IMR-90 (cell line): Measurements from ENCODE around the gene SHISA6. TPM values are rescaled to one million over a fixed set of nuclear protein-coding genes. Genes with fewer than 3 reads are reported as not detected.

Source experiments
- ATAC-seq: fragments of 200-7000 bp; cut with Tn5 transposase; 2 replicates; pipeline ENCODE4 v1.9.1; 2020; ENCODE audit warnings: low read depth, mild to moderate bottlenecking, moderate library complexity
- BruUV-seq: library from RNA; stranded (reverse); fragments of 400-500 nt; replicated peaks from 2 replicates; lab custom pipeline; 2021; lab: Mats Ljungman, UMichigan
- CTCF ChIA-PET: fragments of 300-600 bp; formaldehyde crosslinking; extraction: SDS; loops from one replicate; lab custom pipeline; 2021; ENCODE audit warnings: antibody characterized with exemption; lab: Yijun Ruan, JAX
- POLR2A ChIA-PET: fragments of 300-600 bp; sonication (Branson Sonifier 250); formaldehyde crosslinking; loops from one replicate; lab custom pipeline; 2022; ENCODE audit warnings: antibody characterized with exemption; ENCODE audit not compliant: unreplicated experiment; lab: Charles Lee
- DNase-seq: peaks from one replicate; pipeline ENCODE4 v3.0.0; 2013
- H2AFZ ChIP-seq: replicated peaks from 2 replicates; pipeline ENCODE3; 2013; ENCODE audit warnings: low read length, mild to moderate bottlenecking; ENCODE audit not compliant: poor library complexity
- H2AK5ac ChIP-seq: 2 replicates; pipeline ENCODE4 v1.6.1; 2013; ENCODE audit warnings: low read depth, low read length, inconsistent platforms
- H2AK9ac ChIP-seq: replicated peaks from 2 replicates; pipeline ENCODE3; 2013; ENCODE audit warnings: mild to moderate bottlenecking, low read depth, low read length, moderate library complexity; ENCODE audit not compliant: poor library complexity
- H2BK120ac ChIP-seq: 2 replicates; pipeline ENCODE4 v1.6.1; 2013; ENCODE audit warnings: low read depth, low read length, inconsistent platforms
- H2BK15ac ChIP-seq: 3 replicates; pipeline ENCODE4 v1.6.1; 2013; ENCODE audit warnings: low read depth, low read length, inconsistent platforms
- H2BK20ac ChIP-seq: 2 replicates; pipeline ENCODE4 v1.6.1; 2013; ENCODE audit warnings: low read depth, mild to moderate bottlenecking, inconsistent platforms, low read length, moderate library complexity
- H2BK5ac ChIP-seq: 2 replicates; pipeline ENCODE4 v1.6.1; 2013; ENCODE audit warnings: mild to moderate bottlenecking, low read depth, low read length, inconsistent platforms; ENCODE audit not compliant: poor library complexity, severe bottlenecking
- H3K14ac ChIP-seq: replicated peaks from 2 replicates; pipeline ENCODE4 v1.6.1; 2013; ENCODE audit warnings: low read depth, low read length, inconsistent platforms
- H3K18ac ChIP-seq: 2 replicates; pipeline ENCODE4 v1.6.1; 2013; ENCODE audit warnings: low read depth, low read length, control low read depth
- H3K23ac ChIP-seq: 2 replicates; pipeline ENCODE4 v1.6.1; 2013; ENCODE audit warnings: low read depth, low read length, inconsistent platforms
- H3K27ac ChIP-seq: 2 replicates; pipeline ENCODE4 v1.5.1; 2013; ENCODE audit warnings: mild to moderate bottlenecking, control low read depth, low read length; ENCODE audit not compliant: insufficient read depth
- H3K27me3 ChIP-seq: 2 replicates; pipeline ENCODE4 v1.6.1; 2013; ENCODE audit warnings: low read length; ENCODE audit not compliant: control insufficient read depth, insufficient read depth
- H3K36me3 ChIP-seq: 2 replicates; pipeline ENCODE4 v1.6.1; 2013; ENCODE audit warnings: low read length, mixed read lengths; ENCODE audit not compliant: control insufficient read depth, insufficient read depth
- H3K4ac ChIP-seq: 2 replicates; pipeline ENCODE4 v1.6.1; 2013; ENCODE audit warnings: low read depth, low read length, inconsistent platforms
- H3K4me1 ChIP-seq: 2 replicates; pipeline ENCODE4 v1.6.1; 2013; ENCODE audit warnings: low read length, mixed read lengths; ENCODE audit not compliant: control insufficient read depth, insufficient read depth
- H3K4me2 ChIP-seq: 2 replicates; pipeline ENCODE4 v1.6.1; 2013; ENCODE audit warnings: low read depth, mild to moderate bottlenecking, control low read depth, low read length, moderate library complexity
- H3K4me3 ChIP-seq: 2 replicates; pipeline ENCODE4 v1.5.1; 2013; ENCODE audit warnings: low read depth, mild to moderate bottlenecking, control low read depth, low read length, moderate library complexity; ENCODE audit not compliant: insufficient read depth
- H3K56ac ChIP-seq: 2 replicates; pipeline ENCODE4 v1.6.1; 2013; ENCODE audit warnings: low read length, inconsistent platforms; ENCODE audit not compliant: insufficient read depth; ENCODE audit errors: extremely low read depth
- H3K79me1 ChIP-seq, 2 experiments: 2 replicates each; pipeline ENCODE4 v1.6.1; 2013; ENCODE audit warnings: low read length in 2 of 2, inconsistent platforms in 1 of 2, low read depth in 1 of 2
- H3K9ac ChIP-seq: 2 replicates; pipeline ENCODE4 v1.6.1; 2013; ENCODE audit warnings: low read depth, low read length, control low read depth
- H3K9me1 ChIP-seq: 2 replicates; pipeline ENCODE4 v1.6.1; 2013; ENCODE audit warnings: low read length, inconsistent platforms; ENCODE audit not compliant: insufficient read depth
- H3K9me3 ChIP-seq: 2 replicates; pipeline ENCODE4 v1.6.1; 2013; ENCODE audit warnings: low read length; ENCODE audit not compliant: control insufficient read depth, insufficient read depth
- H4K20me1 ChIP-seq: 2 replicates; pipeline ENCODE4 v1.6.1; 2013; ENCODE audit warnings: low read length, inconsistent platforms; ENCODE audit not compliant: insufficient read depth
- H4K5ac ChIP-seq: 2 replicates; pipeline ENCODE4 v1.6.1; 2013; ENCODE audit warnings: mild to moderate bottlenecking, low read depth, low read length, control low read depth
- H4K8ac ChIP-seq, 2 experiments: 2 replicates each; pipeline ENCODE4 v1.6.1; 2013; ENCODE audit warnings: low read depth in 2 of 2, low read length in 2 of 2, control low read depth in 1 of 2, inconsistent platforms in 1 of 2
- H4K91ac ChIP-seq: 2 replicates; pipeline ENCODE4 v1.6.1; 2013; ENCODE audit warnings: low read depth, low read length, inconsistent platforms; ENCODE audit not compliant: insufficient read depth
- CEBPB ChIP-seq: IDR thresholded peaks from 2 replicates; pipeline ENCODE4 v1.6.1; 2012; ENCODE audit warnings: low read depth, low read length, improper control_type of control experiment
- CHD1 ChIP-seq: IDR thresholded peaks from 2 replicates; pipeline ENCODE4 v1.6.1; 2012; ENCODE audit warnings: low read depth, low read length, improper control_type of control experiment
- ELK1 ChIP-seq: fragments of 150-350 bp; IDR thresholded peaks from 2 replicates; pipeline ENCODE4 v1.6.1; 2016; ENCODE audit warnings: low read depth, mild to moderate bottlenecking, low read length, moderate library complexity, borderline replicate concordance
- MAFK ChIP-seq: IDR thresholded peaks from 2 replicates; pipeline ENCODE4 v1.6.1; 2012; ENCODE audit warnings: low read depth, low read length, improper control_type of control experiment
- MAZ ChIP-seq: IDR thresholded peaks from 2 replicates; pipeline ENCODE4 v1.6.1; 2012; ENCODE audit warnings: low read depth, mild to moderate bottlenecking, low read length, improper control_type of control experiment, moderate library complexity, borderline replicate concordance
- MXI1 ChIP-seq: IDR thresholded peaks from 2 replicates; pipeline ENCODE4 v1.6.1; 2012; ENCODE audit warnings: low read depth, mild to moderate bottlenecking, low read length, moderate library complexity, borderline replicate concordance
- NFE2L2 ChIP-seq: fragments of 150-350 bp; IDR thresholded peaks from 2 replicates; pipeline ENCODE4 v1.6.1; 2016; ENCODE audit warnings: low read depth, mild to moderate bottlenecking, low read length
- RCOR1 ChIP-seq: IDR thresholded peaks from 2 replicates; pipeline ENCODE4 v1.6.1; 2012; ENCODE audit warnings: mild to moderate bottlenecking, low read length, improper control_type of control experiment; ENCODE audit not compliant: insufficient replicate concordance
- RFX5 ChIP-seq: IDR thresholded peaks from 2 replicates; pipeline ENCODE4 v1.8.0; 2012; ENCODE audit warnings: low read depth, mild to moderate bottlenecking, low read length, moderate library complexity
- SMC3 ChIP-seq: fragments of 150-350 bp; IDR thresholded peaks from 2 replicates; pipeline ENCODE4 v1.6.1; 2016; ENCODE audit warnings: low read depth, mild to moderate bottlenecking, antibody characterized with exemption, low read length, moderate library complexity
- WGBS, 2 experiments: methylation state at CpG; one replicate each; pipeline versions ENCODE4 v1.1.5 to v1.1.7; 2013; ENCODE audit warnings: missing lambda C conversion rate in 2 of 2; ENCODE audit not compliant: insufficient read length in 1 of 2; ENCODE audit errors: extremely low coverage in 2 of 2; 5-methylcytosine and 5-hydroxymethylcytosine counted together
- dilution Hi-C: fragments of 300-500 bp; cut with HindIII; formaldehyde crosslinking; loops from one replicate; pipeline ENCODE4 v1.14.3; 2018; ENCODE audit warnings: low sequenced_read_pairs; ENCODE audit not compliant: unreplicated experiment
- in situ Hi-C: fragments of 300-500 bp; cut with MboI; formaldehyde crosslinking; loops from 3 replicates; pipeline ENCODE4 v1.14.3; 2019; ENCODE audit warnings: low sequenced_read_pairs, inconsistent platforms, mixed read lengths
- intact Hi-C: fragments of 100-400 bp; cut with micrococcal nuclease; formaldehyde crosslinking; loops from 2 replicates; pipeline ENCODE4 v1.10.0; 2022
- polyA plus RNA-seq, 3 experiments: library from polyadenylated mRNA; depleted of rRNA; stranded (reverse); fragments of >200 nt; gene quantifications; 2 replicates each; pipeline ENCODE4 v1.2.3, GENCODE V29; 2012; ENCODE audit warnings: low replicate concordance in 1 of 3
- total RNA-seq: library from RNA; depleted of rRNA; stranded (reverse); fragments of >200 nt; gene quantifications from 2 replicates; pipeline ENCODE4 v1.2.3, GENCODE V29; 2012
- TF ChIP-seq, protein P1 (sequence below): fragments of 150-350 bp; IDR thresholded peaks from 2 replicates; pipeline ENCODE4 v1.6.1; 2017; ENCODE audit warnings: mild to moderate bottlenecking, antibody characterized with exemption, low read length, low read depth

Gene SHISA6
- total and polyA plus RNA-seq, 2 of the 4 experiments (the other 2 are of a cell fraction): not detected

- in situ Hi-C loops: no loop called here
- no CpG with 5 or more reads among the region's 6 CpGs for WGBS, 2 experiments
- no peaks in the 10 kb centered on the region for H3K4me1 ChIP-seq
- dilution Hi-C loops: no loop called here
- no peak overlapping the region for H2AK5ac ChIP-seq
- H3K36me3 ChIP-seq: no peaks in the 10 kb centered on the region
- DNase-seq: no peak
- TF ChIP-seq CEBPB (no peak), NFE2L2 (no peak), RCOR1 (no peak), ELK1 (no peak), MAFK (no peak), RFX5 (no peak), MAZ (no peak), MXI1 (no peak), CHD1 (no peak), SMC3 (no peak)
- TF ChIP-seq, protein P1, sequence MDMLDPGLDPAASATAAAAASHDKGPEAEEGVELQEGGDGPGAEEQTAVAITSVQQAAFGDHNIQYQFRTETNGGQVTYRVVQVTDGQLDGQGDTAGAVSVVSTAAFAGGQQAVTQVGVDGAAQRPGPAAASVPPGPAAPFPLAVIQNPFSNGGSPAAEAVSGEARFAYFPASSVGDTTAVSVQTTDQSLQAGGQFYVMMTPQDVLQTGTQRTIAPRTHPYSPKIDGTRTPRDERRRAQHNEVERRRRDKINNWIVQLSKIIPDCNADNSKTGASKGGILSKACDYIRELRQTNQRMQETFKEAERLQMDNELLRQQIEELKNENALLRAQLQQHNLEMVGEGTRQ: no peak
- H3K9me3 ChIP-seq: peaks cover 23% of the 10 kb centered on the region
- no peaks in the 10 kb centered on the region for H3K9me1 ChIP-seq
- no TSS peak for BruUV-seq
- H2BK15ac ChIP-seq: no peak overlapping the region
- no peak overlapping the region for H3K14ac ChIP-seq
- no peak overlapping the region for H3K18ac ChIP-seq
- no peak overlapping the region for H3K4me3 ChIP-seq
- no peaks in the 10 kb centered on the region for H3K79me1 ChIP-seq
- H3K27me3 ChIP-seq: no peaks in the 10 kb centered on the region
- H2BK20ac ChIP-seq: no peak overlapping the region
- H3K56ac ChIP-seq: no peak overlapping the region
- no peak overlapping the region for H2AK9ac ChIP-seq
- H4K8ac ChIP-seq: no peak overlapping the region
- H2BK5ac ChIP-seq: no peak overlapping the region
- no peak overlapping the region for H3K23ac ChIP-seq
- H2AFZ ChIP-seq: no peak overlapping the region
- ChIA-PET POLR2A (no interaction called here), CTCF (no interaction called here)
- no peaks in the 10 kb centered on the region for H4K20me1 ChIP-seq
- ATAC-seq: no peak
- no peak overlapping the region for H3K9ac ChIP-seq
- no peak overlapping the region for H3K4ac ChIP-seq
- H3K4me2 ChIP-seq: no peak overlapping the region
- H4K5ac ChIP-seq: no peak overlapping the region
- H3K27ac ChIP-seq: no peak overlapping the region
- no peak overlapping the region for H4K91ac ChIP-seq
- H2BK120ac ChIP-seq: no peak overlapping the region
- intact Hi-C loops: no loop called here
These were observed 3.8 kb downstream of the SHISA6 start for GRCh38 chr17:11244776-11245175.
